Fibroblast of lung (primary cell): Measurements from ENCODE around the gene TRMU. TPM values are rescaled to one million over a fixed set of nuclear protein-coding genes. Genes with fewer than 3 reads are reported as not detected.

Source experiments
- DNase-seq, 2 donors: peaks; one replicate each; pipeline versions ENCODE4 v3.0.0 to v3.0.0-alpha.2; 2010; ENCODE audit warnings: low read depth in 2 of 2
- H2AFZ ChIP-seq: 2 replicates; pipeline ENCODE4 v1.5.1; 2012; ENCODE audit warnings: low read length, control low read depth, inconsistent platforms
- H3K27ac ChIP-seq: 2 replicates; pipeline ENCODE4 v1.5.1; 2011; ENCODE audit warnings: low read length, control low read depth; ENCODE audit not compliant: insufficient read depth
- H3K27me3 ChIP-seq: 2 replicates; pipeline ENCODE4 v1.5.1; 2011; ENCODE audit warnings: mild to moderate bottlenecking, low read length; ENCODE audit not compliant: control insufficient read depth, insufficient read depth
- H3K36me3 ChIP-seq: 2 replicates; pipeline ENCODE4 v1.5.1; 2011; ENCODE audit warnings: low read length; ENCODE audit not compliant: control insufficient read depth, insufficient read depth
- H3K4me1 ChIP-seq: 2 replicates; pipeline ENCODE4 v1.5.1; 2011; ENCODE audit warnings: low read length; ENCODE audit not compliant: control insufficient read depth, insufficient read depth; ENCODE audit errors: extremely low read depth
- H3K4me2 ChIP-seq: 2 replicates; pipeline ENCODE4 v1.5.1; 2011; ENCODE audit warnings: low read length, control low read depth; ENCODE audit not compliant: insufficient read depth; ENCODE audit errors: extremely low read depth
- H3K4me3 ChIP-seq, 4 experiments: fragments of 200-600 bp in 1 of 4; sonication (generic) in 1 of 4; replicated peaks in 1 of 4; 2 replicates each; pipeline ENCODE4 v1.5.1; 2011 to 2016; ENCODE audit warnings: low read length in 4 of 4, low read depth in 3 of 4, mild to moderate bottlenecking in 3 of 4, control low read depth in 2 of 4, inconsistent platforms in 1 of 4, mixed read lengths in 1 of 4; ENCODE audit not compliant: insufficient read depth in 1 of 4; ENCODE audit errors: control extremely low read depth in 1 of 4
- H3K79me2 ChIP-seq: 2 replicates; pipeline ENCODE4 v1.5.1; 2012; ENCODE audit warnings: mild to moderate bottlenecking, low read length, inconsistent platforms; ENCODE audit not compliant: control insufficient read depth, insufficient read depth
- H3K9ac ChIP-seq: 2 replicates; pipeline ENCODE4 v1.5.1; 2011; ENCODE audit warnings: mild to moderate bottlenecking, low read length, control low read depth; ENCODE audit not compliant: insufficient read depth
- H3K9me3 ChIP-seq: 2 replicates; pipeline ENCODE4 v1.5.1; 2012; ENCODE audit warnings: low read depth, low read length; ENCODE audit not compliant: control insufficient read depth, insufficient read depth
- H4K20me1 ChIP-seq: 2 replicates; pipeline ENCODE4 v1.5.1; 2011; ENCODE audit warnings: low read length; ENCODE audit not compliant: control insufficient read depth, insufficient read depth; ENCODE audit errors: extremely low read depth
- EZH2 ChIP-seq: IDR thresholded peaks from 2 replicates; pipeline ENCODE4 v1.5.1; 2012; ENCODE audit warnings: low read length, control low read depth, mild to moderate bottlenecking; ENCODE audit errors: missing control alignments
- polyA plus RNA-seq, 2 donors: library from polyadenylated mRNA; depleted of rRNA in 1 of 2; stranded (reverse) in 1 of 2; unstranded in 1 of 2; fragments of >200 nt; gene quantifications; 2 replicates each; pipeline ENCODE4 v1.2.1, GENCODE V29; 2011 to 2012; ENCODE audit warnings: missing spikeins in 1 of 2
- total RNA-seq: library from RNA; depleted of rRNA; stranded (reverse); fragments of >200 nt; gene quantifications from 2 replicates; pipeline ENCODE4 v1.2.1, GENCODE V29; 2014
- TF ChIP-seq, protein P1 (sequence below), 2 donors: IDR thresholded peaks in 1 of 2; conservative IDR thresholded peaks in 1 of 2; 1 replicate in 1 of 2; 2 replicates in 1 of 2; pipeline ENCODE4 v1.5.1; 2011 to 2012; ENCODE audit warnings: low read length in 2 of 2, control low read depth in 1 of 2, inconsistent platforms in 1 of 2, low read depth in 1 of 2, mild to moderate bottlenecking in 1 of 2

TRMU gene
- total and polyA plus RNA-seq, 2 donors (not counting 1 experiment from before 2014, with no cell fraction given) = 18.4 to 22.1 TPM

DNA sequence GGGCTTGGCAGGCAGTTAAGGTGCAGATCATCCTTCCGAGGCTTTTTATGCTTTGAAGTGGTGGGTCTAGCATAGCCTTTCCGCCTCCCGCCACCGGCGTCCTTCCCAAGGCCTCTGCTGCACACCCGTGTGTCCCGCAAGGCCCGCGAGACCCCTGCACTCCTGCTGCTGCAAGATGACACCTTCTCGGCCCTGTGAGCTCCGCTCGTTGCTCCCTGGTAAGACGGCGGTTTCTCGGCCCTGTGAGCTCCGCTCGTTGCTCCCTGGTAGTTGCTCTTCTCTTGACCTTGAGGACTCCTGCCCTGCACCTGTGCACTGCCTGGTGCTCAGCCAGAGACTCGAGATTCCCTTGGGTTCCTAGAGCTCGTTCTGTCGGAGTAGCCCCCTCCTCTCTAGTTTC is 17.9 kb upstream of the TRMU start:
- H3K9ac ChIP-seq = no peak overlapping the region
- H2AFZ ChIP-seq = no peak overlapping the region
- H3K27ac ChIP-seq = no peak overlapping the region
- DNase-seq = no peak
- no peak overlapping the region for H3K4me3 ChIP-seq
- TF ChIP-seq EZH2 = no peak
- TF ChIP-seq, protein P1, sequence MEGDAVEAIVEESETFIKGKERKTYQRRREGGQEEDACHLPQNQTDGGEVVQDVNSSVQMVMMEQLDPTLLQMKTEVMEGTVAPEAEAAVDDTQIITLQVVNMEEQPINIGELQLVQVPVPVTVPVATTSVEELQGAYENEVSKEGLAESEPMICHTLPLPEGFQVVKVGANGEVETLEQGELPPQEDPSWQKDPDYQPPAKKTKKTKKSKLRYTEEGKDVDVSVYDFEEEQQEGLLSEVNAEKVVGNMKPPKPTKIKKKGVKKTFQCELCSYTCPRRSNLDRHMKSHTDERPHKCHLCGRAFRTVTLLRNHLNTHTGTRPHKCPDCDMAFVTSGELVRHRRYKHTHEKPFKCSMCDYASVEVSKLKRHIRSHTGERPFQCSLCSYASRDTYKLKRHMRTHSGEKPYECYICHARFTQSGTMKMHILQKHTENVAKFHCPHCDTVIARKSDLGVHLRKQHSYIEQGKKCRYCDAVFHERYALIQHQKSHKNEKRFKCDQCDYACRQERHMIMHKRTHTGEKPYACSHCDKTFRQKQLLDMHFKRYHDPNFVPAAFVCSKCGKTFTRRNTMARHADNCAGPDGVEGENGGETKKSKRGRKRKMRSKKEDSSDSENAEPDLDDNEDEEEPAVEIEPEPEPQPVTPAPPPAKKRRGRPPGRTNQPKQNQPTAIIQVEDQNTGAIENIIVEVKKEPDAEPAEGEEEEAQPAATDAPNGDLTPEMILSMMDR (conservative IDR thresholded peaks at IDR 0.05 in 1 of 2, IDR thresholded peaks at IDR 0.05 in 1 of 2; ENCODE audit: low read depth in 1 of 2, low read length in 2 of 2) = no peak
- H3K4me2 ChIP-seq = no peak overlapping the region
- H3K36me3 ChIP-seq = peaks cover 15% of the 10 kb centered on the region
- no peaks in the 10 kb centered on the region for H4K20me1 ChIP-seq
- peaks cover 10% of the 10 kb centered on the region for H3K79me2 ChIP-seq
- H3K4me1 ChIP-seq = no peaks in the 10 kb centered on the region
- H3K27me3 ChIP-seq = no peaks in the 10 kb centered on the region
- no peaks in the 10 kb centered on the region for H3K9me3 ChIP-seq

DNA sequence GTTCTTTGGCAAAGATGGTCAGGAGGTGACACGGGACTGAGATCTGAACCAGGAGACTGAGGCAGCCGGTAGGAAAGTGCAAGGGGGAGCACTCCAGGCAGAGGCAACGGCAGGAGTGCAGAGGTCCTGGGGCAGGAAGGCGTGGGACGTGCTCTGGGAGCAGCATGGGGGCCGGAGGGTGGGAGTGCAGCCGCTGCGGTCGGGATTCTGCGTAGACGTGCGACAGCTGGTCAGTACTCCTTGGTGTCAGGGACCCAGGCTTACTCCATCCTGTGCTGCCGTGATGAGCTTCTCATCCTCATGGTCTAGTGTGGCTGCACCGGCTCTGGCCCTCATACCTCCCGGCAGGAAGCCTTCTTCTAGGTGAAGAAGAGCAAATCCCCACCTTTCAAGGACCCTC is 16.9 kb upstream of the TRMU start:
- H3K36me3 ChIP-seq = peaks cover 17% of the 10 kb centered on the region
- no peaks in the 10 kb centered on the region for H3K27me3 ChIP-seq
- no peaks in the 10 kb centered on the region for H3K4me1 ChIP-seq
- no peak for DNase-seq
- no peak overlapping the region for H3K27ac ChIP-seq
- no peak overlapping the region for H3K4me3 ChIP-seq
- H3K9ac ChIP-seq = no peak overlapping the region
- TF ChIP-seq, protein P1 (conservative IDR thresholded peaks at IDR 0.05 in 1 of 2, IDR thresholded peaks at IDR 0.05 in 1 of 2; ENCODE audit: low read depth in 1 of 2, low read length in 2 of 2) = no peak
- TF ChIP-seq EZH2 = no peak
- no peak overlapping the region for H3K4me2 ChIP-seq
- no peak overlapping the region for H2AFZ ChIP-seq
- no peaks in the 10 kb centered on the region for H4K20me1 ChIP-seq
- no peaks in the 10 kb centered on the region for H3K9me3 ChIP-seq
- peaks cover 10% of the 10 kb centered on the region for H3K79me2 ChIP-seq

DNA sequence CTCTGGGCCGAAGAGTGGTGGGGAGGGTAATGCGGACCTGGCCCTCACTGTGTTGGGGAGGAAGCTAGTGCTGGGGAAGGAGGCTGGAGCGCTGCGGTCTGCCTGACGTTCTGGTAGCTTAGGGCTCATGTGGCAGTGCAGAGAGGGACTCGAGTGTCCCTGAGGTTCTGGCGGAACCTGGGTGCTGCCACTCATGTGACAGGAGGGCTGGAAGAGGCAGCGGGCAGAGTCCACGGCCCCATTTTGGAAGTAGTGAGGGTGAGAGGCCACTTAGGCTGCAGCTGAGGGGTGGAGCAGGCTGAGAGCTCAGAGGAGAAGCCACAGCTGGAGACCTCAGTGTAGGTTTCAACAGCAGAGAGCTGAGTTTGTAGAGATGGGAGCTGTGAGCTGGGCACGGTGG is 16.2 kb upstream of the TRMU start:
- Histone ChIP-seq H3K9ac (no peak overlapping the region), H3K4me1 (no peaks in the 10 kb centered on the region), H3K4me2 (no peak overlapping the region), H3K27me3 (no peaks in the 10 kb centered on the region), H3K9me3 (no peaks in the 10 kb centered on the region), H3K79me2 (peaks cover 8% of the 10 kb centered on the region), H2AFZ (no peak overlapping the region), H3K4me3 (no peak overlapping the region), H4K20me1 (no peaks in the 10 kb centered on the region), H3K27ac (no peak overlapping the region), H3K36me3 (peaks cover 18% of the 10 kb centered on the region)
- no peak for DNase-seq
- TF ChIP-seq, protein P1 (conservative IDR thresholded peaks at IDR 0.05 in 1 of 2, IDR thresholded peaks at IDR 0.05 in 1 of 2; ENCODE audit: low read depth in 1 of 2, low read length in 2 of 2) = no peak
- TF ChIP-seq EZH2 = no peak
